A549 (cell line): ENCODE data around the gene ADAMTS12. TPM values are rescaled to one million over a fixed set of nuclear protein-coding genes. Genes with fewer than 3 reads are reported as not detected.

ENCODE experiments used
- ATAC-seq, 2 experiments: fragments of 200-7000 bp in 1 of 2; fragments of >200 bp in 1 of 2; cut with Nextera tagmentation in 1 of 2; cut with Tn5 transposase in 1 of 2; 3 replicates each; pipeline versions ENCODE4 v1.8.0 to v1.9.1; 2018 to 2020; ENCODE audit warnings: mild to moderate bottlenecking in 1 of 2, moderate library complexity in 1 of 2
- CTCF ChIA-PET: fragments of 300-600 bp; sonication (Branson Sonifier 250); formaldehyde crosslinking; extraction: SDS; loops from one replicate; lab custom pipeline; 2021; ENCODE audit warnings: antibody characterized with exemption, inconsistent platforms; lab: Yijun Ruan, JAX
- POLR2A ChIA-PET: fragments of 350-600 bp; formaldehyde crosslinking; extraction: SDS; loops from one replicate; lab custom pipeline; 2021; ENCODE audit warnings: antibody characterized with exemption, inconsistent platforms; lab: Yijun Ruan, JAX
- DNase-seq, 2 experiments: peaks; one replicate each; pipeline versions ENCODE4 v3.0.0 to v3.0.0-alpha.2; 2011 to 2016; ENCODE audit warnings: low read depth in 1 of 2, low spot score in 1 of 2
- FAIRE-seq: peaks from 2 replicates; lab custom pipeline; 2011; peaks lifted over from hg19 to GRCh38; lab: Jason Lieb, UNC
- H3K27ac ChIP-seq, 2 experiments: fragments of >200 bp; sonication (Bioruptor Twin); formaldehyde crosslinking; 3 replicates each; pipeline ENCODE4 v1.5.1; 2016 to 2017
- H3K4me1 ChIP-seq: fragments of >200 bp; sonication (Bioruptor Twin); formaldehyde crosslinking; 3 replicates; pipeline ENCODE4 v1.6.1; 2016
- H3K4me2 ChIP-seq: fragments of >200 bp; sonication (Bioruptor Twin); formaldehyde crosslinking; 3 replicates; pipeline ENCODE4 v1.6.1; 2016
- H3K4me3 ChIP-seq: fragments of >200 bp; sonication (Bioruptor Twin); formaldehyde crosslinking; 3 replicates; pipeline ENCODE4 v1.5.1; 2016
- H3K9me3 ChIP-seq: fragments of >200 bp; sonication (Bioruptor Twin); formaldehyde crosslinking; 3 replicates; pipeline ENCODE4 v1.6.1; 2016
- CBX2 ChIP-seq: fragments of 200-600 bp; sonication (generic); IDR thresholded peaks from 2 replicates; pipeline ENCODE4 v1.6.1; 2016; ENCODE audit warnings: low read depth, mild to moderate bottlenecking, borderline replicate concordance
- CBX8 ChIP-seq: fragments of 200-600 bp; sonication (generic); IDR thresholded peaks from 2 replicates; pipeline ENCODE4 v1.6.1; 2016
- CEBPB ChIP-seq, 2 experiments: fragments of >200 bp in 1 of 2; sonication (Bioruptor Twin) in 1 of 2; formaldehyde crosslinking in 1 of 2; IDR thresholded peaks; 2 replicates each; pipeline ENCODE4 v1.6.1; 2012 to 2016
- CTCF ChIP-seq: fragments of >200 bp; sonication (Bioruptor Twin); formaldehyde crosslinking; IDR thresholded peaks from 3 replicates; pipeline ENCODE4 v1.5.1; 2016
- FOSB ChIP-seq: fragments of 250-450 bp; sonication (Bioruptor Pico); IDR thresholded peaks from 2 replicates; pipeline ENCODE4 v1.5.0; 2020; ENCODE audit warnings: mild to moderate bottlenecking, moderate library complexity
- HDAC2 ChIP-seq: fragments of 200-600 bp; sonication (generic); IDR thresholded peaks from 2 replicates; pipeline ENCODE4 v1.6.1; 2016
- HMGXB4 ChIP-seq: fragments of 250-450 bp; sonication (Bioruptor Pico); IDR thresholded peaks from 2 replicates; pipeline ENCODE4 v1.5.0; 2021; ENCODE audit warnings: mild to moderate bottlenecking, moderate library complexity, borderline replicate concordance
- HOXA7 ChIP-seq: fragments of 250-450 bp; sonication (Bioruptor Pico); IDR thresholded peaks from 2 replicates; pipeline ENCODE4 v1.5.0; 2020; ENCODE audit warnings: mild to moderate bottlenecking, moderate library complexity
- HOXB13 ChIP-seq: fragments of 250-450 bp; sonication (Bioruptor Pico); IDR thresholded peaks from 2 replicates; pipeline ENCODE4 v1.5.0; 2020; ENCODE audit warnings: low read depth, mild to moderate bottlenecking, moderate library complexity
- HOXB5 ChIP-seq: fragments of 250-450 bp; sonication (Bioruptor Pico); IDR thresholded peaks from 2 replicates; pipeline ENCODE4 v1.5.0; 2020; ENCODE audit warnings: mild to moderate bottlenecking, moderate library complexity
- JUN ChIP-seq, 2 experiments: fragments of >200 bp; sonication (Bioruptor Twin); formaldehyde crosslinking; IDR thresholded peaks; 2 replicates in 1 of 2; 3 replicates in 1 of 2; pipeline ENCODE4 v1.6.1; 2016 to 2017
- JUNB ChIP-seq: fragments of >200 bp; sonication (Bioruptor Twin); formaldehyde crosslinking; IDR thresholded peaks from 2 replicates; pipeline ENCODE4 v1.6.1; 2016
- NFE2L2 ChIP-seq: fragments of 150-350 bp; conservative IDR thresholded peaks from 2 replicates; pipeline ENCODE4 v1.6.1; 2014; ENCODE audit warnings: low read length
- POLR2AphosphoS2 ChIP-seq: conservative IDR thresholded peaks from 2 replicates; pipeline ENCODE4 v1.6.1; 2012; ENCODE audit warnings: low read length, improper control_type of control experiment, inconsistent platforms
- RAD21 ChIP-seq, 2 experiments: fragments of >200 bp in 1 of 2; sonication (Bioruptor Twin) in 1 of 2; formaldehyde crosslinking in 1 of 2; IDR thresholded peaks in 1 of 2; conservative IDR thresholded peaks in 1 of 2; 2 replicates in 1 of 2; 3 replicates in 1 of 2; pipeline ENCODE4 v1.6.1; 2012 to 2018; ENCODE audit warnings: inconsistent platforms in 1 of 2
- REST ChIP-seq: fragments of 200-600 bp; sonication (generic); IDR thresholded peaks from 2 replicates; pipeline ENCODE4 v1.6.1; 2016; ENCODE audit warnings: antibody characterized with exemption, mild to moderate bottlenecking, moderate library complexity
- RFX5 ChIP-seq: fragments of 450-650 bp; IDR thresholded peaks from 2 replicates; pipeline ENCODE4 v1.7.1; 2014; ENCODE audit warnings: antibody characterized with exemption, mild to moderate bottlenecking, moderate library complexity
- RNF2 ChIP-seq: fragments of 200-600 bp; sonication (generic); IDR thresholded peaks from 2 replicates; pipeline ENCODE4 v1.6.1; 2016; ENCODE audit warnings: low read depth, mild to moderate bottlenecking, antibody characterized with exemption, moderate library complexity, borderline replicate concordance
- USF2 ChIP-seq: fragments of 450-650 bp; IDR thresholded peaks from 2 replicates; pipeline ENCODE4 v1.6.1; 2014; ENCODE audit warnings: antibody characterized with exemption
- ZC3H11A ChIP-seq: fragments of 450-650 bp; IDR thresholded peaks from 2 replicates; pipeline ENCODE4 v1.6.1; 2014; ENCODE audit warnings: antibody characterized with exemption, mild to moderate bottlenecking
- ZNF302 ChIP-seq: fragments of 250-450 bp; sonication (Bioruptor Pico); IDR thresholded peaks from 2 replicates; pipeline ENCODE4 v1.9.0; 2021; ENCODE audit warnings: inconsistent platforms, mild to moderate bottlenecking, moderate library complexity
- ZSCAN20 ChIP-seq: fragments of 250-450 bp; sonication (Bioruptor Pico); IDR thresholded peaks from 2 replicates; pipeline ENCODE4 v1.8.0; 2022; ENCODE audit warnings: mild to moderate bottlenecking, moderate library complexity
- WGBS: methylation state at CpG from one replicate; pipeline ENCODE4 v1.1.6; 2017; ENCODE audit errors: missing lambda C conversion rate; 5-methylcytosine and 5-hydroxymethylcytosine counted together
- polyA plus RNA-seq, 4 experiments: library from polyadenylated mRNA; depleted of rRNA in 3 of 4; stranded (reverse); fragments of >200 nt; fragmentation: RNase III in 1 of 4; extraction: RNeasy Plus Mini Kit Qiagen cat#74134 plus additional on column Dnase treatment in 1 of 4; gene quantifications; 2 replicates in 3 of 4; 3 replicates in 1 of 4; pipeline ENCODE4 v1.2.3, GENCODE V29; 2011 to 2017

The ADAMTS12 gene
- polyA plus RNA-seq, 2 of the 4 experiments (the other 2 are of a cell fraction) = 4.8 to 6.8 TPM

- DNase-seq (no peak), FAIRE-seq (no peak), ATAC-seq (no peak)
- Histone ChIP-seq H3K4me1 (peaks cover 7% of the 10 kb centered on the region; the same call in 2 of the 3 replicates), H3K4me3 (no peak overlapping the region), H3K4me2 (no peak overlapping the region), H3K9me3 (no peaks in the 10 kb centered on the region), H3K27ac (no peak overlapping the region)
- ChIA-PET CTCF (interaction anchor here (1.2 kb wide), 1 partner anchor 236 kb away, joined by 3 read pairs; no protein-coding TSS in a partner anchor), POLR2A (no interaction called here)
- WGBS = 67% methylated on average over 15 of the region's 15 CpGs
- TF ChIP-seq CEBPB (IDR thresholded peaks at IDR 0.05) = no peak
- TF ChIP-seq NFE2L2 = no peak
- TF ChIP-seq RNF2 = no peak
- TF ChIP-seq USF2 = no peak
- TF ChIP-seq POLR2AphosphoS2 = no peak
- no peak for TF ChIP-seq HOXA7 (CRISPR knock-in tag)
- no peak for TF ChIP-seq JUN (IDR thresholded peaks at IDR 0.05)
- no peak for TF ChIP-seq HOXB13 (CRISPR knock-in tag)
- TF ChIP-seq ZNF302 (CRISPR knock-in tag) = no peak
- no peak for TF ChIP-seq CBX8
- TF ChIP-seq CTCF = no peak
- no peak for TF ChIP-seq HOXB5 (CRISPR knock-in tag)
- no peak for TF ChIP-seq RAD21 (conservative IDR thresholded peaks at IDR 0.05 in 1 of 2, IDR thresholded peaks at IDR 0.05 in 1 of 2)
- TF ChIP-seq ZC3H11A = no peak
- TF ChIP-seq HDAC2 = no peak
- TF ChIP-seq FOSB = no peak
These were observed 47.1 kb upstream of the ADAMTS12 start for GRCh38 chr5:33938881-33939280.

GRCh38 chr5:33938507-33938796 lies 46.7 kb upstream of the ADAMTS12 start:
- Histone ChIP-seq H3K4me3 (no peak overlapping the region), H3K4me1 (peaks cover 9% of the 10 kb centered on the region; the same call in 2 of the 3 replicates), H3K9me3 (no peaks in the 10 kb centered on the region)
- POLR2A ChIA-PET = no interaction called here
- WGBS = 44% methylated on average over 14 of the region's 14 CpGs
- TF ChIP-seq CBX8 = no peak
- TF ChIP-seq JUNB = no peak
- no peak for TF ChIP-seq RFX5
- TF ChIP-seq RAD21 (conservative IDR thresholded peaks at IDR 0.05 in 1 of 2, IDR thresholded peaks at IDR 0.05 in 1 of 2) = no peak
- no peak for TF ChIP-seq ZSCAN20 (CRISPR knock-in tag)
- no peak for TF ChIP-seq CBX2
- TF ChIP-seq POLR2AphosphoS2 = no peak
- no peak for TF ChIP-seq JUN (IDR thresholded peaks at IDR 0.05)
- no peak for TF ChIP-seq REST
- TF ChIP-seq HMGXB4 (CRISPR knock-in tag) = no peak
- no peak for TF ChIP-seq HOXB13 (CRISPR knock-in tag)
- no peak for TF ChIP-seq CEBPB (IDR thresholded peaks at IDR 0.05)
- TF ChIP-seq, all 56 proteins: peak for 0
- H3K4me2 ChIP-seq = no peak overlapping the region
- H3K27ac ChIP-seq = no peak overlapping the region
- CTCF ChIA-PET = interaction anchor here (1.2 kb wide), 1 partner anchor 235 kb away, joined by 3 read pairs; no protein-coding TSS in a partner anchor
- FAIRE-seq = no peak
- no peak for DNase-seq
- ATAC-seq = no peak
